H1 (cell line): ENCODE measurements around the gene ASTN2. TPM values are rescaled to one million over a fixed set of nuclear protein-coding genes. Genes with fewer than 3 reads are reported as not detected.

Source experiments
- CTCF ChIA-PET: fragments of 300-600 bp; sonication (Branson Sonifier 250); formaldehyde crosslinking; loops from one replicate; lab custom pipeline; 2021; ENCODE audit not compliant: partially characterized antibody; lab: Charles Lee
- POLR2A ChIA-PET: fragments of 300-600 bp; sonication (Branson Sonifier 250); formaldehyde crosslinking; loops from one replicate; lab custom pipeline; 2021; ENCODE audit warnings: inconsistent platforms; ENCODE audit not compliant: partially characterized antibody; lab: Charles Lee
- DNase-seq, 2 experiments: peaks; one replicate each; pipeline versions ENCODE4 v3.0.0 to v3.0.0-alpha.2; 2010 to 2022; ENCODE audit warnings: low spot score in 2 of 2, low read depth in 1 of 2, mixed read lengths in 1 of 2
- FAIRE-seq: peaks from 2 replicates; lab custom pipeline; 2011; peaks lifted over from hg19 to GRCh38; lab: Jason Lieb, UNC
- H2AFZ ChIP-seq: 2 replicates; pipeline ENCODE4 v1.8.1; 2012; ENCODE audit warnings: low read length, inconsistent platforms
- H2AK5ac ChIP-seq: 2 replicates; pipeline ENCODE4 v1.6.1; 2013; ENCODE audit warnings: low read depth, low read length
- H2BK120ac ChIP-seq: replicated peaks from 2 replicates; pipeline ENCODE3; 2013; ENCODE audit warnings: low read depth, low read length, inconsistent platforms
- H2BK12ac ChIP-seq: 2 replicates; pipeline ENCODE4 v1.6.1; 2013; ENCODE audit warnings: low read depth, low read length
- H2BK15ac ChIP-seq: 2 replicates; pipeline ENCODE4 v1.6.1; 2013; ENCODE audit warnings: low read length
- H2BK20ac ChIP-seq: 2 replicates; pipeline ENCODE4 v1.6.1; 2013; ENCODE audit warnings: low read length
- H2BK5ac ChIP-seq: 2 replicates; pipeline ENCODE4 v1.6.1; 2013; ENCODE audit warnings: low read depth, low read length
- H3K14ac ChIP-seq: 2 replicates; pipeline ENCODE4 v1.6.1; 2013; ENCODE audit warnings: inconsistent platforms; ENCODE audit not compliant: insufficient read length
- H3K18ac ChIP-seq: 2 replicates; pipeline ENCODE4 v1.6.1; 2013; ENCODE audit warnings: low read length; ENCODE audit errors: extremely low read depth
- H3K23ac ChIP-seq: 2 replicates; pipeline ENCODE4 v1.6.1; 2013; ENCODE audit warnings: inconsistent platforms; ENCODE audit not compliant: insufficient read length
- H3K23me2 ChIP-seq: 2 replicates; pipeline ENCODE4 v1.6.1; 2013; ENCODE audit warnings: low read depth, low read length
- H3K27ac ChIP-seq: 2 replicates; pipeline ENCODE4 v1.6.1; 2011; ENCODE audit warnings: low read depth, low read length, inconsistent platforms
- H3K27me3 ChIP-seq, 4 experiments: replicated peaks in 1 of 4; 1 replicate in 1 of 4; 2 replicates in 3 of 4; pipeline versions ENCODE4 v1.6.1 to v1.8.1; 2011 to 2013; ENCODE audit warnings: low read length in 3 of 4, mild to moderate bottlenecking in 3 of 4, inconsistent platforms in 2 of 4, mixed read lengths in 2 of 4, moderate library complexity in 1 of 4; ENCODE audit not compliant: control insufficient read depth in 3 of 4, insufficient read depth in 3 of 4; ENCODE audit errors: extremely low read depth in 1 of 4
- H3K36me3 ChIP-seq, 4 experiments: 2 replicates each; pipeline versions ENCODE4 v1.6.1 to v1.8.1; 2011 to 2013; ENCODE audit warnings: mild to moderate bottlenecking in 4 of 4, low read length in 3 of 4, moderate library complexity in 2 of 4, control low read depth in 1 of 4, inconsistent platforms in 1 of 4; ENCODE audit not compliant: insufficient read depth in 4 of 4, control insufficient read depth in 2 of 4
- H3K4ac ChIP-seq: replicated peaks from 2 replicates; pipeline ENCODE3; 2013; ENCODE audit warnings: low read length, low read depth, mixed read lengths, inconsistent platforms; ENCODE audit not compliant: insufficient read length
- H3K4me1 ChIP-seq, 4 experiments: replicated peaks in 1 of 4; 1 replicate in 1 of 4; 2 replicates in 3 of 4; pipeline versions ENCODE4 v1.6.1 to v1.8.1; 2011 to 2013; ENCODE audit warnings: low read length in 3 of 4, inconsistent platforms in 2 of 4, mixed read lengths in 1 of 4; ENCODE audit not compliant: insufficient read depth in 4 of 4, control insufficient read depth in 3 of 4
- H3K4me2 ChIP-seq, 2 experiments: 2 replicates each; pipeline versions ENCODE4 v1.6.1 to v1.8.1; 2011 to 2013; ENCODE audit warnings: low read depth in 2 of 2, low read length in 2 of 2, control low read depth in 1 of 2, inconsistent platforms in 1 of 2, mild to moderate bottlenecking in 1 of 2; ENCODE audit not compliant: insufficient read depth in 1 of 2
- H3K4me3 ChIP-seq, 4 experiments: fragments of 200-600, 300-600 bp in 1 of 4; sonication (generic), shearing (Covaris generic), sonication (Bioruptor Twin) in 1 of 4; 2 replicates each; pipeline versions ENCODE4 v1.5.1 to v1.8.1; 2011 to 2016; ENCODE audit warnings: low read length in 4 of 4, low read depth in 3 of 4, control low read depth in 2 of 4, inconsistent platforms in 2 of 4, mild to moderate bottlenecking in 2 of 4, mixed read lengths in 1 of 4, moderate library complexity in 1 of 4; ENCODE audit not compliant: insufficient read depth in 2 of 4; ENCODE audit errors: extremely low read depth in 1 of 4
- H3K56ac ChIP-seq: replicated peaks from 2 replicates; pipeline ENCODE3; 2013; ENCODE audit warnings: low read depth, mild to moderate bottlenecking, mixed read lengths, low read length, inconsistent platforms; ENCODE audit not compliant: insufficient read length
- H3K79me1 ChIP-seq: 2 replicates; pipeline ENCODE4 v1.6.1; 2013; ENCODE audit warnings: low read depth, low read length, control low read depth
- H3K79me2 ChIP-seq, 2 experiments: 2 replicates each; pipeline versions ENCODE4 v1.6.1 to v1.8.1; 2012 to 2013; ENCODE audit warnings: low read length in 2 of 2, mild to moderate bottlenecking in 2 of 2, inconsistent platforms in 1 of 2; ENCODE audit not compliant: insufficient read depth in 2 of 2, control insufficient read depth in 1 of 2
- H3K9ac ChIP-seq, 4 experiments: replicated peaks in 1 of 4; 1 replicate in 1 of 4; 2 replicates in 3 of 4; pipeline versions ENCODE4 v1.6.1 to v1.8.1; 2011 to 2013; ENCODE audit warnings: low read depth in 3 of 4, low read length in 3 of 4, control low read depth in 2 of 4, mild to moderate bottlenecking in 2 of 4, moderate library complexity in 2 of 4, inconsistent platforms in 1 of 4; ENCODE audit errors: extremely low read depth in 1 of 4
- H3K9me3 ChIP-seq, 2 experiments: 2 replicates each; pipeline versions ENCODE4 v1.6.1 to v1.8.1; 2012 to 2013; ENCODE audit warnings: mild to moderate bottlenecking in 2 of 2, moderate library complexity in 2 of 2, control low read depth in 1 of 2, inconsistent platforms in 1 of 2, low read depth in 1 of 2, low read length in 1 of 2, mixed read lengths in 1 of 2; ENCODE audit not compliant: insufficient read depth in 2 of 2
- H4K20me1 ChIP-seq, 2 experiments: replicated peaks in 1 of 2; 2 replicates each; pipeline versions ENCODE3 to v1.8.1; 2011 to 2013; ENCODE audit warnings: inconsistent platforms in 2 of 2, low read length in 2 of 2, mild to moderate bottlenecking in 1 of 2; ENCODE audit not compliant: insufficient read depth in 2 of 2, control insufficient read depth in 1 of 2
- H4K5ac ChIP-seq: 2 replicates; pipeline ENCODE4 v1.6.1; 2013; ENCODE audit warnings: low read length, low read depth, mixed read lengths, inconsistent platforms; ENCODE audit not compliant: insufficient read length
- H4K8ac ChIP-seq: 2 replicates; pipeline ENCODE4 v1.8.0; 2013; ENCODE audit warnings: mild to moderate bottlenecking, moderate library complexity, low read length, inconsistent platforms; ENCODE audit not compliant: insufficient read depth; ENCODE audit errors: extremely low read depth
- H4K91ac ChIP-seq: replicated peaks from 2 replicates; pipeline ENCODE3; 2013; ENCODE audit warnings: low read length, mixed read lengths, inconsistent platforms; ENCODE audit not compliant: insufficient read length
- BCL11A ChIP-seq, 2 experiments: IDR thresholded peaks; one replicate each; pipeline ENCODE4 v1.6.1; 2011; ENCODE audit warnings: low read depth in 2 of 2, low read length in 2 of 2, mild to moderate bottlenecking in 2 of 2
- CEBPB ChIP-seq: IDR thresholded peaks from 2 replicates; pipeline ENCODE4 v1.6.1; 2012; ENCODE audit warnings: low read depth, low read length
- SRF ChIP-seq: IDR thresholded peaks from 2 replicates; pipeline ENCODE4 v1.6.1; 2011; ENCODE audit warnings: mild to moderate bottlenecking, low read depth, low read length, moderate library complexity
- TBP ChIP-seq: IDR thresholded peaks from 2 replicates; pipeline ENCODE4 v1.6.1; 2011; ENCODE audit warnings: low read depth, low read length, improper control_type of control experiment
- WGBS, 2 experiments: shearing (Covaris generic) in 1 of 2; methylation state at CpG; one replicate each; pipeline versions ENCODE4 v1.1.6 to v1.1.7; 2013 to 2015; ENCODE audit warnings: low lambda C conversion rate in 2 of 2, mixed read lengths in 2 of 2, inconsistent platforms in 1 of 2, low coverage in 1 of 2, missing lambda C conversion rate in 1 of 2; ENCODE audit not compliant: insufficient replicate concordance in 2 of 2, insufficient coverage in 1 of 2, insufficient read length in 1 of 2; ENCODE audit errors: extremely low coverage in 1 of 2, missing lambda C conversion rate in 1 of 2; 5-methylcytosine and 5-hydroxymethylcytosine counted together
- polyA plus RNA-seq, 7 experiments: library from polyadenylated mRNA; depleted of rRNA in 3 of 7; stranded (reverse) in 5 of 7; unstranded in 2 of 7; fragments of >200 nt in 5 of 7; fragments of 200-250 nt in 2 of 7; gene quantifications; 1 replicate in 5 of 7; 2 replicates in 1 of 7; 4 replicates in 1 of 7; pipeline versions ENCODE4 v1.2.1 to v1.2.3, GENCODE V29; 2011 to 2013; ENCODE audit warnings: missing spikeins in 2 of 7, mixed read lengths in 2 of 7
- total RNA-seq: library from RNA; stranded (reverse); fragmentation: NEBNext Ultra II Directional; extraction: Animal tissue kit (Norgen Biotek cat#: 25700); gene quantifications from 2 replicates; pipeline ENCODE4 v1.2.1, GENCODE V29; 2021

The ASTN2 gene
- total and polyA plus RNA-seq, 2 of the 8 experiments (the other 6 are each of a cell fraction or from before 2014, with no cell fraction given): 8.2 to 13.7 TPM

DNA sequence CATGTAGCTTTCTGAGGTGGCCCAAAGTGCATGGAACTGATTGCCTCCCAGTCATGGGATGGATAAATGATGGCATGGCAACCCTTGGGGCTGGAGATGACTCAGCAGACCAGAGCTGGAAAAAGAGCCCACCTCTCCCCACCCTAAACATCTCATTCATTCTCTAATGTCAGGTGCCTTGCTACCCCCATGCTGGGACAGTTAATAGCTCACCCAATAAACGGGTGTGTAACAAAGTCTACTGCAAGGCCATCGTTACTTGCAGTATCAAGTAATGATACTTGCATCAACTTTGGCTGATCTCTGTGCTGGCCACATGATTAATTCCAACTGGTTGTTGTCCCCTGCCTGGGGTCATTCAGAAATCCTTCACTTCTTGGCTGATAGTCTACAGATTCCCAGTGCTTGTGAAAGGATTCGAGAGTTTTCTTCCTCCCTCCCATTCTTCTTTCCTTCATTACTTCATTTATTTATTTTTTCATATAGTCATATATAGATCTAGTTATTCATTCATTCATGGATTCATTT lies 850.5 kb downstream of the ASTN2 start:
- 71% methylated on average over 3 of the region's 3 CpGs; no CpG with 5 or more reads in 1 of the 2 experiments for WGBS, 2 experiments
- no peak overlapping the region for H3K9ac ChIP-seq
- no peak overlapping the region for H4K8ac ChIP-seq
- H3K23me2 ChIP-seq: no peaks in the 10 kb centered on the region
- no peak overlapping the region for H2BK5ac ChIP-seq
- no peak overlapping the region for H3K4ac ChIP-seq
- no peak overlapping the region for H4K91ac ChIP-seq
- H2BK12ac ChIP-seq: no peak overlapping the region
- H3K36me3 ChIP-seq: no peaks in the 10 kb centered on the region
- H3K14ac ChIP-seq: no peak overlapping the region
- no peaks in the 10 kb centered on the region for H3K79me1 ChIP-seq
- POLR2A ChIA-PET: no interaction called here
- H4K5ac ChIP-seq: no peak overlapping the region
- no peak overlapping the region for H3K23ac ChIP-seq
- H3K4me3 ChIP-seq: no peak overlapping the region
- TF ChIP-seq SRF: no peak
- no peak for TF ChIP-seq BCL11A (IDR thresholded peaks at IDR 0.05; ENCODE audit: low read depth in 2 of 2, low read length in 2 of 2)
- TF ChIP-seq TBP: no peak
- TF ChIP-seq CEBPB: no peak
- no peak overlapping the region for H2AK5ac ChIP-seq
- no peak for FAIRE-seq
- H2AFZ ChIP-seq: no peak overlapping the region
- H3K4me1 ChIP-seq: peaks cover 0 to 3% (median 0%) of the 10 kb centered on the region in 4 experiments; a peak in 1 of 7 replicates
- no peaks in the 10 kb centered on the region for H3K27me3 ChIP-seq
- H4K20me1 ChIP-seq: no peaks in the 10 kb centered on the region
- H3K79me2 ChIP-seq: no peaks in the 10 kb centered on the region
- no peak overlapping the region for H3K18ac ChIP-seq
- H3K27ac ChIP-seq: no peak overlapping the region
- no peaks in the 10 kb centered on the region for H3K9me3 ChIP-seq
- H2BK15ac ChIP-seq: no peak overlapping the region
- CTCF ChIA-PET: interaction anchor here (1.0 kb wide), 1 partner anchor 871 kb away, joined by 3 read pairs; no protein-coding TSS in a partner anchor
- H2BK20ac ChIP-seq: no peak overlapping the region
- no peak overlapping the region for H3K56ac ChIP-seq
- no peak overlapping the region for H3K4me2 ChIP-seq
- no peak overlapping the region for H2BK120ac ChIP-seq
- no peak for DNase-seq
